H9 (cell line): ENCODE results near the gene OOSP4A. TPM values are rescaled to one million over a fixed set of nuclear protein-coding genes. Genes with fewer than 3 reads are reported as not detected.

Experiments used
- DNase-seq: peaks from one replicate; pipeline ENCODE4 v3.0.0-alpha.2; 2017
- H2AFZ ChIP-seq: one replicate; pipeline ENCODE4 v1.6.1; 2013; ENCODE audit warnings: mild to moderate bottlenecking, low read length, control low read depth, moderate library complexity
- H2AK5ac ChIP-seq: 2 replicates; pipeline ENCODE4 v1.6.1; 2013; ENCODE audit warnings: low read length, control low read depth, mixed read lengths; ENCODE audit not compliant: insufficient read length
- H2BK120ac ChIP-seq: one replicate; pipeline ENCODE4 v1.6.1; 2013; ENCODE audit warnings: low read depth, mild to moderate bottlenecking, low read length, control low read depth, inconsistent platforms; ENCODE audit not compliant: poor library complexity, severe bottlenecking
- H2BK12ac ChIP-seq: 2 replicates; pipeline ENCODE4 v1.6.1; 2013; ENCODE audit warnings: low read length, control low read depth, mixed read lengths, low read depth; ENCODE audit not compliant: insufficient read length
- H2BK15ac ChIP-seq: 2 replicates; pipeline ENCODE4 v1.6.1; 2013; ENCODE audit warnings: low read depth, low read length, control low read depth
- H2BK20ac ChIP-seq: one replicate; pipeline ENCODE4 v1.6.1; 2013; ENCODE audit warnings: low read depth, mild to moderate bottlenecking, low read length, control low read depth, inconsistent platforms; ENCODE audit not compliant: poor library complexity, severe bottlenecking
- H2BK5ac ChIP-seq: 2 replicates; pipeline ENCODE4 v1.6.1; 2013; ENCODE audit warnings: low read length, control low read depth, mixed read lengths; ENCODE audit not compliant: insufficient read length
- H3K14ac ChIP-seq: 2 replicates; pipeline ENCODE4 v1.6.1; 2013; ENCODE audit warnings: low read length, control low read depth; ENCODE audit not compliant: insufficient read depth
- H3K18ac ChIP-seq: 2 replicates; pipeline ENCODE4 v1.6.1; 2013; ENCODE audit warnings: low read depth, mild to moderate bottlenecking, mixed read lengths, low read length, control low read depth; ENCODE audit not compliant: insufficient read length
- H3K23ac ChIP-seq: 2 replicates; pipeline ENCODE4 v1.6.1; 2013; ENCODE audit warnings: low read length, control low read depth, mixed read lengths, low read depth; ENCODE audit not compliant: insufficient read length
- H3K23me2 ChIP-seq: 2 replicates; pipeline ENCODE4 v1.6.1; 2013; ENCODE audit warnings: low read depth, mild to moderate bottlenecking, mixed read lengths, low read length, control low read depth; ENCODE audit not compliant: insufficient read length, poor library complexity, severe bottlenecking
- H3K27ac ChIP-seq: 2 replicates; pipeline ENCODE4 v1.5.1; 2013; ENCODE audit warnings: low read length, control low read depth, mixed read lengths, low read depth; ENCODE audit not compliant: insufficient read length
- H3K27me3 ChIP-seq: 2 replicates; pipeline ENCODE4 v1.6.1; 2013; ENCODE audit warnings: low read length, control low read depth, inconsistent platforms; ENCODE audit not compliant: insufficient read depth
- H3K4ac ChIP-seq: 2 replicates; pipeline ENCODE4 v1.6.1; 2013; ENCODE audit warnings: low read depth, mild to moderate bottlenecking, control low read depth, inconsistent platforms, low read length, moderate library complexity
- H3K4me1 ChIP-seq: 2 replicates; pipeline ENCODE4 v1.6.1; 2013; ENCODE audit warnings: low read length, control low read depth, inconsistent platforms; ENCODE audit not compliant: insufficient read depth
- H3K4me2 ChIP-seq: 2 replicates; pipeline ENCODE4 v1.6.1; 2013; ENCODE audit warnings: low read length, control low read depth, mixed read lengths; ENCODE audit not compliant: insufficient read length, insufficient read depth
- H3K56ac ChIP-seq: 2 replicates; pipeline ENCODE4 v1.6.1; 2013; ENCODE audit warnings: low read depth, mild to moderate bottlenecking, mixed read lengths, low read length, control low read depth; ENCODE audit not compliant: insufficient read length
- H3K79me1 ChIP-seq: 2 replicates; pipeline ENCODE4 v1.6.1; 2013; ENCODE audit warnings: low read depth, mild to moderate bottlenecking, moderate library complexity, low read length, control low read depth, inconsistent platforms; ENCODE audit not compliant: insufficient read depth, poor library complexity, severe bottlenecking
- H3K79me2 ChIP-seq: 2 replicates; pipeline ENCODE4 v1.6.1; 2013; ENCODE audit warnings: low read length, control low read depth, inconsistent platforms; ENCODE audit not compliant: insufficient read depth
- H3K9ac ChIP-seq: 2 replicates; pipeline ENCODE4 v1.6.1; 2013; ENCODE audit warnings: low read length, control low read depth, mixed read lengths; ENCODE audit not compliant: insufficient read length; ENCODE audit errors: extremely low read depth
- H3K9me3 ChIP-seq: one replicate; pipeline ENCODE4 v1.6.1; 2013; ENCODE audit warnings: low read depth, low read length, inconsistent platforms; ENCODE audit not compliant: control insufficient read depth
- H3T11ph ChIP-seq: one replicate; pipeline ENCODE4 v1.6.1; 2013; ENCODE audit warnings: mild to moderate bottlenecking, low read length, control low read depth, inconsistent platforms
- H4K20me1 ChIP-seq: one replicate; pipeline ENCODE4 v1.6.1; 2013; ENCODE audit not compliant: control insufficient read depth, insufficient read length, insufficient read depth
- H4K5ac ChIP-seq: 2 replicates; pipeline ENCODE4 v1.6.1; 2013; ENCODE audit warnings: low read depth, mild to moderate bottlenecking, mixed read lengths, low read length, control low read depth; ENCODE audit not compliant: insufficient read length
- H4K8ac ChIP-seq: replicated peaks from 2 replicates; pipeline ENCODE4 v1.6.1; 2013; ENCODE audit warnings: low read length, control low read depth, mixed read lengths, low read depth; ENCODE audit not compliant: insufficient read length
- H4K91ac ChIP-seq: 2 replicates; pipeline ENCODE4 v1.6.1; 2013; ENCODE audit warnings: low read depth, mild to moderate bottlenecking, moderate library complexity, mixed read lengths, low read length, control low read depth; ENCODE audit not compliant: insufficient read length
- H3K27ac Mint-ChIP-seq, 3 experiments: 2 replicates in 2 of 3; 3 replicates in 1 of 3; pipeline ENCODE4 v1.8.0; 2020 to 2021; ENCODE audit warnings: mixed read lengths in 3 of 3, mild to moderate bottlenecking in 1 of 3, moderate library complexity in 1 of 3
- H3K27me3 Mint-ChIP-seq: 2 replicates; pipeline ENCODE4 v1.8.0; 2021; ENCODE audit warnings: low read depth, mild to moderate bottlenecking, moderate library complexity, mixed read lengths
- H3K36me3 Mint-ChIP-seq, 3 experiments: 2 replicates in 2 of 3; 3 replicates in 1 of 3; pipeline ENCODE4 v1.8.0; 2020 to 2021; ENCODE audit warnings: low read depth in 3 of 3, mixed read lengths in 3 of 3; ENCODE audit not compliant: insufficient read depth in 1 of 3
- H3K4me1 Mint-ChIP-seq, 2 experiments: 2 replicates each; pipeline ENCODE4 v1.8.0; 2020; ENCODE audit warnings: mixed read lengths in 2 of 2
- H3K4me3 Mint-ChIP-seq, 2 experiments: 2 replicates in 1 of 2; 3 replicates in 1 of 2; pipeline ENCODE4 v1.8.0; 2020 to 2021; ENCODE audit warnings: mild to moderate bottlenecking in 2 of 2, mixed read lengths in 2 of 2, moderate library complexity in 1 of 2
- H3K9me3 Mint-ChIP-seq, 2 experiments: 2 replicates in 1 of 2; 3 replicates in 1 of 2; pipeline ENCODE4 v1.8.0; 2020; ENCODE audit warnings: mild to moderate bottlenecking in 2 of 2, mixed read lengths in 2 of 2, moderate library complexity in 1 of 2
- CTCF ChIP-seq: fragments of 200-600 bp; sonication (generic); conservative IDR thresholded peaks from 3 replicates; pipeline ENCODE4 v1.8.0; 2021; ENCODE audit warnings: antibody characterized with exemption, mild to moderate bottlenecking
- WGBS: extraction: QIAGEN DNeasy Blood & Tissue Kit; methylation state at CpG from one replicate; pipeline ENCODE4 v1.1.7; 2013; ENCODE audit warnings: missing lambda C conversion rate, low lambda C conversion rate, mixed read lengths; ENCODE audit not compliant: insufficient read length; ENCODE audit errors: extremely low coverage; 5-methylcytosine and 5-hydroxymethylcytosine counted together
- total RNA-seq: library from RNA; stranded (reverse); gene quantifications from 2 replicates; pipeline ENCODE4 v1.2.1, GENCODE V29; 2021

Gene OOSP4A
- total RNA-seq, 1 experiment from 2014 or later = not detected

- Histone ChIP-seq H3K4me2 (no peak overlapping the region), H2BK120ac (no peak overlapping the region), H3K27ac (no peak overlapping the region), H2BK12ac (no peak overlapping the region), H3K27me3 (no peaks in the 10 kb centered on the region), H2AK5ac (no peak overlapping the region), H2BK15ac (no peak overlapping the region), H3K23me2 (no peaks in the 10 kb centered on the region), H3T11ph (no peak overlapping the region), H2BK5ac (no peak overlapping the region), H3K79me1 (no peaks in the 10 kb centered on the region), H2BK20ac (no peak overlapping the region), H3K23ac (no peak overlapping the region), H4K20me1 (no peaks in the 10 kb centered on the region), H3K9ac (no peak overlapping the region), H4K8ac (no peak overlapping the region), H4K5ac (no peak overlapping the region), H3K4me1 (no peaks in the 10 kb centered on the region; the same call in 1 of the 2 replicates), H3K56ac (no peak overlapping the region), H3K18ac (no peak overlapping the region), H3K4ac (no peak overlapping the region), H3K9me3 (no peaks in the 10 kb centered on the region), H3K79me2 (no peaks in the 10 kb centered on the region), H4K91ac (no peak overlapping the region), H2AFZ (no peak overlapping the region), H3K14ac (no peak overlapping the region)
- peaks cover 0 to 5% (median 0%) of the 10 kb centered on the region in 3 experiments; a peak in 4 of 7 replicates for H3K36me3 Mint-ChIP-seq
- no peak for DNase-seq
- no peak overlapping the region for H3K4me3 Mint-ChIP-seq
- no peaks in the 10 kb centered on the region for H3K4me1 Mint-ChIP-seq
- peaks cover 4 to 10% of the 10 kb centered on the region in 2 experiments for H3K9me3 Mint-ChIP-seq
- H3K27me3 Mint-ChIP-seq = peaks cover 2% of the 10 kb centered on the region
- no peak for TF ChIP-seq CTCF
- no CpG with 5 or more reads among the region's 2 CpGs for WGBS
- no peak overlapping the region for H3K27ac Mint-ChIP-seq
Observed at GRCh38 chr11:59944720-59945119, 19.1 kb upstream of the OOSP4A start.
